ENCODE measurements around the gene SFXN2.

Gene SFXN2

GRCh38 chr10:102777711-102778453, 63.4 kb downstream of the SFXN2 start:
- no peak for TF ChIP-seq GABPA (IDR thresholded peaks at IDR 0.05; ENCODE audit: low read depth)
- no peak for TF ChIP-seq POLR2AphosphoS5 (IDR thresholded peaks at IDR 0.05; ENCODE audit: low read depth)
- TF ChIP-seq, protein P1, sequence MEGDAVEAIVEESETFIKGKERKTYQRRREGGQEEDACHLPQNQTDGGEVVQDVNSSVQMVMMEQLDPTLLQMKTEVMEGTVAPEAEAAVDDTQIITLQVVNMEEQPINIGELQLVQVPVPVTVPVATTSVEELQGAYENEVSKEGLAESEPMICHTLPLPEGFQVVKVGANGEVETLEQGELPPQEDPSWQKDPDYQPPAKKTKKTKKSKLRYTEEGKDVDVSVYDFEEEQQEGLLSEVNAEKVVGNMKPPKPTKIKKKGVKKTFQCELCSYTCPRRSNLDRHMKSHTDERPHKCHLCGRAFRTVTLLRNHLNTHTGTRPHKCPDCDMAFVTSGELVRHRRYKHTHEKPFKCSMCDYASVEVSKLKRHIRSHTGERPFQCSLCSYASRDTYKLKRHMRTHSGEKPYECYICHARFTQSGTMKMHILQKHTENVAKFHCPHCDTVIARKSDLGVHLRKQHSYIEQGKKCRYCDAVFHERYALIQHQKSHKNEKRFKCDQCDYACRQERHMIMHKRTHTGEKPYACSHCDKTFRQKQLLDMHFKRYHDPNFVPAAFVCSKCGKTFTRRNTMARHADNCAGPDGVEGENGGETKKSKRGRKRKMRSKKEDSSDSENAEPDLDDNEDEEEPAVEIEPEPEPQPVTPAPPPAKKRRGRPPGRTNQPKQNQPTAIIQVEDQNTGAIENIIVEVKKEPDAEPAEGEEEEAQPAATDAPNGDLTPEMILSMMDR (IDR thresholded peaks at IDR 0.05; ENCODE audit: insufficient read depth, low read length) = no peak
- TF ChIP-seq SPI1 (IDR thresholded peaks at IDR 0.05; ENCODE audit: borderline replicate concordance, low read depth) = no peak
- TF ChIP-seq, protein P2, sequence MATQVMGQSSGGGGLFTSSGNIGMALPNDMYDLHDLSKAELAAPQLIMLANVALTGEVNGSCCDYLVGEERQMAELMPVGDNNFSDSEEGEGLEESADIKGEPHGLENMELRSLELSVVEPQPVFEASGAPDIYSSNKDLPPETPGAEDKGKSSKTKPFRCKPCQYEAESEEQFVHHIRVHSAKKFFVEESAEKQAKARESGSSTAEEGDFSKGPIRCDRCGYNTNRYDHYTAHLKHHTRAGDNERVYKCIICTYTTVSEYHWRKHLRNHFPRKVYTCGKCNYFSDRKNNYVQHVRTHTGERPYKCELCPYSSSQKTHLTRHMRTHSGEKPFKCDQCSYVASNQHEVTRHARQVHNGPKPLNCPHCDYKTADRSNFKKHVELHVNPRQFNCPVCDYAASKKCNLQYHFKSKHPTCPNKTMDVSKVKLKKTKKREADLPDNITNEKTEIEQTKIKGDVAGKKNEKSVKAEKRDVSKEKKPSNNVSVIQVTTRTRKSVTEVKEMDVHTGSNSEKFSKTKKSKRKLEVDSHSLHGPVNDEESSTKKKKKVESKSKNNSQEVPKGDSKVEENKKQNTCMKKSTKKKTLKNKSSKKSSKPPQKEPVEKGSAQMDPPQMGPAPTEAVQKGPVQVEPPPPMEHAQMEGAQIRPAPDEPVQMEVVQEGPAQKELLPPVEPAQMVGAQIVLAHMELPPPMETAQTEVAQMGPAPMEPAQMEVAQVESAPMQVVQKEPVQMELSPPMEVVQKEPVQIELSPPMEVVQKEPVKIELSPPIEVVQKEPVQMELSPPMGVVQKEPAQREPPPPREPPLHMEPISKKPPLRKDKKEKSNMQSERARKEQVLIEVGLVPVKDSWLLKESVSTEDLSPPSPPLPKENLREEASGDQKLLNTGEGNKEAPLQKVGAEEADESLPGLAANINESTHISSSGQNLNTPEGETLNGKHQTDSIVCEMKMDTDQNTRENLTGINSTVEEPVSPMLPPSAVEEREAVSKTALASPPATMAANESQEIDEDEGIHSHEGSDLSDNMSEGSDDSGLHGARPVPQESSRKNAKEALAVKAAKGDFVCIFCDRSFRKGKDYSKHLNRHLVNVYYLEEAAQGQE (IDR thresholded peaks at IDR 0.05; ENCODE audit: insufficient replicate concordance, low read depth) = no peak
- H3K27ac ChIP-seq (replicated peaks) = no peak overlapping the region

GRCh38 chr10:102778781-102779180, 64.3 kb downstream of the SFXN2 start:
- H3K27ac ChIP-seq (replicated peaks) = no peak overlapping the region
- TF ChIP-seq POLR2AphosphoS5 (IDR thresholded peaks at IDR 0.05; ENCODE audit: low read depth) (no peak), SPI1 (IDR thresholded peaks at IDR 0.05; ENCODE audit: borderline replicate concordance, low read depth) (no peak), GABPA (IDR thresholded peaks at IDR 0.05; ENCODE audit: low read depth) (no peak)
- TF ChIP-seq, protein P2 (IDR thresholded peaks at IDR 0.05; ENCODE audit: insufficient replicate concordance, low read depth) = no peak
- no peak for DNase-seq (ENCODE audit: low read depth in 1 of 2, low spot score in 1 of 2)
- H3K4me3 ChIP-seq (replicated peaks; ENCODE audit: insufficient read depth, low read length) = no peak overlapping the region
- no peaks in the 10 kb centered on the region for H3K27me3 ChIP-seq (ENCODE audit: insufficient read depth, poor library complexity, severe bottlenecking)

More at GRCh38 chr10:102777711-102778453, 63.4 kb downstream of the SFXN2 start:
- Histone ChIP-seq H3K27me3 (ENCODE audit: insufficient read depth, poor library complexity, severe bottlenecking) (no peaks in the 10 kb centered on the region), H3K4me3 (replicated peaks; ENCODE audit: insufficient read depth, low read length) (no peak overlapping the region)
- no peak for DNase-seq (ENCODE audit: low read depth in 1 of 2, low spot score in 1 of 2)

DNA sequence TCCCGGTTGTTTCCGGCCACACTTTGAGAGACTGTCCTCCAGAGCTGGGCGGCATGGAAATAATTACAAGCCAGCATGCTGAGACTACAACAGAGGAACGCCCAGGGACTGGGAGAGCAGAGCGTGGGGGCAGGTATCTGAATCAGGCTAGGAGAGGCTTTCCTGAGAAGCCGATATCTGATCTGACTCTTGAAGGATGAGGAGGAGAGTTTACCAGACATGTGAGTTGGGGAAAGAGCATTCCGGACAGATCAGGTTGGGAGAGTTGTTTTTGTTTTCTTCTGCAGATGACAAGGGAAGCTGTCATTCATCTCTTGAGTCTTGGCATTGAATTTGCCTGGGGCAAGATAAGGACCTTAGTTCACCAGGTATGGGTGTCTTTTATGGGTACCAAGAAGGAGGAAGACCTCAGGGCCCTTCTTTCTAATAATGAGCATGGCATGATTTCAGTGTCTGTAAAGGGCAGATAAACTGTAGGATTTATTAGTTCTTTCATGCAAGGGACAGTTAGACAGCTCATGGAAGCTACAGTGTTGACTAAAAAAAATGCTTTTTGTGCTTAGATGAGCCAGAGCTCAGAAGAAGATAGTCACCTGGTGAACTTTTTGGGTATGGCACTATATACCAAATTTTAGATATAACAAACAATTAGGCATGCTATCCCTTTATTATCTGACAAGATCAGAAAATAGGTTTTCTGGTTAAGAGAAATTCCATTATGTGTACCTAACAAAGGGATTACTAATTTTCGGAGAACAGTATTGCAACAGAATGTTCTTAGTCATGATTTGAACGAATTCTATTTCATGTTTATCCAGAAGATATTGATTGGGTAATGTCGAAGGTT, 65.5 kb downstream of the SFXN2 start:
- no peak overlapping the region for H3K27ac ChIP-seq (replicated peaks)
- no peak for DNase-seq (ENCODE audit: low read depth in 1 of 2, low spot score in 1 of 2)
- H3K4me3 ChIP-seq (replicated peaks; ENCODE audit: insufficient read depth, low read length) = no peak overlapping the region
- no peak for TF ChIP-seq POLR2AphosphoS5 (IDR thresholded peaks at IDR 0.05; ENCODE audit: low read depth)
- TF ChIP-seq GABPA (IDR thresholded peaks at IDR 0.05; ENCODE audit: low read depth) = no peak
- TF ChIP-seq, protein P1 (IDR thresholded peaks at IDR 0.05; ENCODE audit: insufficient read depth, low read length) = no peak
- no peak for TF ChIP-seq SPI1 (IDR thresholded peaks at IDR 0.05; ENCODE audit: borderline replicate concordance, low read depth)
- TF ChIP-seq, protein P2 (IDR thresholded peaks at IDR 0.05; ENCODE audit: insufficient replicate concordance, low read depth) = no peak
- no peaks in the 10 kb centered on the region for H3K27me3 ChIP-seq (ENCODE audit: insufficient read depth, poor library complexity, severe bottlenecking)

Measured in HL-60 (cell line).